Stimulated activated CD4-positive, alpha-beta T cell treated with anti-CD3 and anti-CD28 coated beads, Interleukin-2, amount 100 ng/mL, for 24 hours (primary cell): ENCODE measurements around the gene ST6GALNAC2.
"Not testable (repeated sequence)": the region's sequence is repeated elsewhere in the genome, so short reads cannot be mapped to it uniquely, and the experiment has no call there.

Experiments
- DNase-seq, 2 donors: peaks; one replicate each; pipeline ENCODE4 v3.0.0-alpha.2; 2020

Gene ST6GALNAC2

GRCh38 chr17:76570457-76570856, 15.2 kb downstream of the ST6GALNAC2 start:
- DNase-seq, result no peak

GRCh38 chr17:76569607-76570279, 15.9 kb downstream of the ST6GALNAC2 start:
- no peak for DNase-seq

- no peak for DNase-seq
Measured at GRCh38 chr17:76568811-76569221, 16.8 kb downstream of the ST6GALNAC2 start.

- no peak for DNase-seq
Measured at GRCh38 chr17:76567634-76568432, 17.8 kb downstream of the ST6GALNAC2 start.

GRCh38 chr17:76566988-76567431, 18.6 kb downstream of the ST6GALNAC2 start:
- no peak for DNase-seq

- DNase-seq, result no peak
Measured at GRCh38 chr17:76566613-76566943, 19.1 kb downstream of the ST6GALNAC2 start.

GRCh38 chr17:76565728-76566612, 19.7 kb downstream of the ST6GALNAC2 start:
- DNase-seq, result no peak

- DNase-seq, result peak in 1 of 2 donors; percentile 46
Measured at GRCh38 chr17:76564991-76565727, 20.5 kb downstream of the ST6GALNAC2 start.

GRCh38 chr17:76563359-76563758, 22.3 kb downstream of the ST6GALNAC2 start:
- not testable (repeated sequence) for DNase-seq

GRCh38 chr17:76562734-76563148, 22.9 kb downstream of the ST6GALNAC2 start:
- no peak for DNase-seq

- DNase-seq, result no peak
Measured at GRCh38 chr17:76561799-76562268, 23.8 kb downstream of the ST6GALNAC2 start.

GRCh38 chr17:76561332-76561731, 24.3 kb downstream of the ST6GALNAC2 start:
- DNase-seq, result no peak

GRCh38 chr17:76560877-76561221, 24.8 kb downstream of the ST6GALNAC2 start:
- DNase-seq, result no peak

- DNase-seq, result no peak
Measured at GRCh38 chr17:76560036-76560876, 25.4 kb downstream of the ST6GALNAC2 start.

GRCh38 chr17:76559460-76559859, 26.2 kb downstream of the ST6GALNAC2 start:
- DNase-seq, result not testable (repeated sequence)

GRCh38 chr17:76558198-76559095, 27.2 kb downstream of the ST6GALNAC2 start:
- no peak for DNase-seq

- peak; percentile 93 for DNase-seq
Measured at GRCh38 chr17:76557368-76558197, 28.1 kb downstream of the ST6GALNAC2 start.

- DNase-seq, result peak; percentile 39 to 50
Measured at GRCh38 chr17:76556765-76557367, 28.8 kb downstream of the ST6GALNAC2 start.

GRCh38 chr17:76554131-76554530, 31.5 kb downstream of the ST6GALNAC2 start:
- no peak for DNase-seq
